Vagina (tissue), 2 donors: ENCODE results near the gene CENPO.

ENCODE experiments used
- CTCF ChIP-seq, 3 experiments: fragments of 450-650 bp in 2 of 3; fragments of 200-600 bp in 1 of 3; sonication (generic) in 1 of 3; IDR thresholded peaks; one replicate each; pipeline ENCODE4 v1.5.1; 2017 to 2019; ENCODE audit warnings: antibody characterized with exemption in 3 of 3, mild to moderate bottlenecking in 2 of 3, moderate library complexity in 2 of 3
- POLR2A ChIP-seq, 2 donors: fragments of 450-650 bp; IDR thresholded peaks; one replicate each; pipeline ENCODE4 v1.6.1; 2017; ENCODE audit warnings: antibody characterized with exemption in 2 of 2, mild to moderate bottlenecking in 2 of 2, moderate library complexity in 2 of 2

GRCh38 chr2:24830351-24830750 lies 37.1 kb downstream of the CENPO start:
- TF ChIP-seq POLR2A (IDR thresholded peaks at IDR 0.05) (no peak), CTCF (IDR thresholded peaks at IDR 0.05) (no peak)
